Measurements from ENCODE around the gene SEC24A.
"Not testable (repeated sequence)": the region's sequence is repeated elsewhere in the genome, so short reads cannot be mapped to it uniquely, and the experiment has no call there.

Gene SEC24A

DNA sequence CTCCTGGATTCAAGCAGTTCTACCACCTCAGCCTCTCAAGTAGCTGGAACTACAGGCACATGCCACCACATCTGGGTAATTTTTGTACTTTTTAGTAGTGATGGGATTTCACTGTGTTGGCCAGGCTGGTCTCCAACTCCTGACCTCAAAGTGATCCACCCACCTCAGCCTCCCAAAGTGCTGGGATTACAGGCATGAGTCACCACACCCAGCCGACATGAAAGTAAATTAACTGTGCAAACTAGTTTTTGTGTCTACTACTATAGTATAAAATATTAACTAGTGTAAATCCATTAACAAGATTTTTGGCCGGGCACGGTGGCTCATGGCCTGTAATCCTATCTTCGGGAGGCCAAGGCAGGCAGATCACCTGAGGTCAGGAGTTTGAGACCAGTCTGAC is 25.0 kb downstream of the SEC24A start:
- H3K4me3 Mint-ChIP-seq; H3K9me3 Mint-ChIP-seq; H3K27ac Mint-ChIP-seq; H3K4me1 Mint-ChIP-seq (ENCODE audit: low read depth); H3K27me3 Mint-ChIP-seq: not testable (repeated sequence)
- H3K36me3 Mint-ChIP-seq (ENCODE audit: low read depth), result peaks cover 69% of the 10 kb centered on the region
- intact Hi-C loops (cut with micrococcal nuclease), result loop anchor here (5.0 to 10.0 kb wide), 2 partner anchors 34 to 111 kb away; no protein-coding TSS in a partner anchor

DNA sequence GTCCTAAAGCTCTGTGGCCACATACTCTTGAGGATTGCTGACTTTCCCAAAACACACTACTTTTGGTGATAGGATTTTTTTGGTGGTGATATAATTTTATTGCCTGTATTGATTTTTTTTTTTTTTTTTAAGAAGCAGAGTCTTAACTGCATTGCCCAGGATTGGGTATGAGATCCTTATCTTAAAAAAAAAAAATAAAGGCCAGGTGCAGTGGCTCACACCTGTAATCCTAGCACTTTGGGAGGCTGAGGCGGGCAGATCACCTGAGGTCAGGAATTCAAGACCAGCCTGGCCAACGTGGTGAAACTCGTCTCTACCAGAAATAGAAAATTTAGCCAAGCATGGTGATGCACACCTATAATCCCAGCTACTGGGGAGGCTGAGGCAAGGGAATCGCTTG is 28.8 kb downstream of the SEC24A start:
- H3K4me1 Mint-ChIP-seq (ENCODE audit: low read depth); H3K9me3 Mint-ChIP-seq; H3K4me3 Mint-ChIP-seq; H3K27me3 Mint-ChIP-seq; H3K27ac Mint-ChIP-seq: not testable (repeated sequence)
- H3K36me3 Mint-ChIP-seq (ENCODE audit: low read depth), result peaks cover 71% of the 10 kb centered on the region
- intact Hi-C loops (cut with micrococcal nuclease), result loop anchor here (10.0 kb wide), 1 partner anchor 107 kb away; no protein-coding TSS in a partner anchor

DNA sequence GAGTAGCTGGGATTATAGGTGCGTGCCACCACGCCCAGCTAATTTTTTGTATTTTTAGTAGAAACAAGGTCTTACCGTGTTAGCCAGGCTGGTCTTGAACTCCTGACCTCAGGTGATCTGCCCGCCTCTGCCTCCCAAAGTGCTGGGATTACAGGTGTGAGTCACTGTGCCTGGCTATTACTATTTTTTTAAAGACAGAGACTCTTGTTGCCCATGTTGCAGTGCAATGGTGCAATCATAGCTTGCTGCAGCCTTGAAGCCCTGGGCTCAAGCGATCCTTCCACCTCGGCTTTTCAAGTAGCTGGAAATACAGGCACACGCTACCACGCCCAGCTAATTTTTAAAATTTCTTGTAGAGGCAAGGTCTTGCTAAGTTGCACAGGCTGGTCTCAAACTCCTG is 41.6 kb downstream of the SEC24A start:
- peaks cover 100% of the 10 kb centered on the region for H3K36me3 Mint-ChIP-seq (ENCODE audit: low read depth)
- H3K4me3 Mint-ChIP-seq; H3K27ac Mint-ChIP-seq; intact Hi-C loops (cut with micrococcal nuclease); H3K27me3 Mint-ChIP-seq; H3K4me1 Mint-ChIP-seq (ENCODE audit: low read depth); H3K9me3 Mint-ChIP-seq: not testable (repeated sequence)

DNA sequence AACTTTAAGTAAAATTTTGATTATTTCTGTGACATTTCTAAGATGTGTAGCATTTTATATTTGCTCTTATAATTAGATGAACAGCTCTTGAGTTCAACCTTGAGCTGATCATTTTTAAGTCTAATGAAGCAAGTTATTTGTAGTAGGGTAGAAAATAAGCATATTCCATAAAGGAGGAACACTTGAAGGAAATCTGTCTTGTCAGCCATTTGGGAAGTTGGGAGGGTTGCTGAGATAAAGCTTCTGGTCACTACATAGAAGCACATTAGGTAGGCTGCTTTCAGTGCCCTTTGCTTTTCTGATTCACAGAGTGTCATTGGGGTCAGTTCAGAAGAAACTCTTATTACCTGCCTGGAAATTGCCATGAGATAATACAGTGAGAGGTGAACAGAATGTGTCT is 44.1 kb downstream of the SEC24A start:
- H3K4me1 Mint-ChIP-seq (ENCODE audit: low read depth), result no peaks in the 10 kb centered on the region
- intact Hi-C loops (cut with micrococcal nuclease), result no loop called here
- H3K27me3 Mint-ChIP-seq, result no peaks in the 10 kb centered on the region
- no peak overlapping the region for H3K27ac Mint-ChIP-seq
- peaks cover 88% of the 10 kb centered on the region for H3K36me3 Mint-ChIP-seq (ENCODE audit: low read depth)
- H3K9me3 Mint-ChIP-seq, result no peaks in the 10 kb centered on the region
- no peak overlapping the region for H3K4me3 Mint-ChIP-seq

DNA sequence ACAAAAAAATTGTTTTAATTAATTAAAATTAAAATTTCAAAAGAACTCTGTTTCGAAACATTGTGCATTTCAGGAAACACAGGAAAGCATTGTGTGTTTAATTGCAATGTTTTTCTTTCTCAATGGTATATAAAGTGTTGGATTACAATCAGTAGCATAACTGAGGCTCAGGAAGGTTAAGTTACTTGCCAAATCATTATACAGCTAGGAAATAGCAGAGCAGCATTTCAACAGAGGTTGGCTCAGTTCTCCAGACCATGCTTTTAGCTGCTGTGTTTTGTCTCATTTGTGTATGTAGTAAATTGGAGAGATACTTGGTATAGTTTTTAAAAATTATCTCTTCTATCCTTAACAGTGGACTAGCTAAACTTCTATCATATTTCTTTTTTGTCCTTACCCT is 59.7 kb downstream of the SEC24A start:
- intact Hi-C loops (cut with micrococcal nuclease), result loop anchor here (5.0 to 10.0 kb wide), 2 partner anchors 36 to 554 kb away; no protein-coding TSS in a partner anchor
- Mint-ChIP-seq H3K4me3 (no peak overlapping the region), H3K36me3 (ENCODE audit: low read depth) (peaks cover 84% of the 10 kb centered on the region), H3K9me3 (no peaks in the 10 kb centered on the region), H3K27ac (no peak overlapping the region), H3K4me1 (ENCODE audit: low read depth) (no peaks in the 10 kb centered on the region), H3K27me3 (no peaks in the 10 kb centered on the region)

DNA sequence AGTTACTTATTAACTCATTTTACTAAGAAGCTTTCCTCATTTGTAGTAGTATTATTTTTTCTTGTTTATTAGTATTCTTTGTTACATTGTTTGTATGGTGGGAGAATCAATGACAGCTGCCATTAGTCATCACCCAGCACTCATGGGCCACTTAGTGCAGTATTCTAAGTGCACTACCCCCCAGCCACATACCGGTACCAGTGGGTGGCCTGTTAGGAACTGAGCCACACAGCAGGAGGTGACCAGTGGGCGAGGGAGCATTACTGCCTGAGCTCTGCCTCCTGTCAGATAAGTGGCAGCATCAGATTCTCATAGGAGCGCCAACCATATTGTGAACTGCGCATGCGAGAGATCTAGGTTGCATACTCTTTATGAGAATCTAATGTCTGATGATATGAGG is 65.5 kb downstream of the SEC24A start:
- H3K4me3 Mint-ChIP-seq, result no peak overlapping the region
- peaks cover 87% of the 10 kb centered on the region for H3K36me3 Mint-ChIP-seq (ENCODE audit: low read depth)
- H3K27ac Mint-ChIP-seq, result no peak overlapping the region
- H3K27me3 Mint-ChIP-seq, result no peaks in the 10 kb centered on the region
- no peaks in the 10 kb centered on the region for H3K9me3 Mint-ChIP-seq
- no peaks in the 10 kb centered on the region for H3K4me1 Mint-ChIP-seq (ENCODE audit: low read depth)
- intact Hi-C loops (cut with micrococcal nuclease), result no loop called here

DNA sequence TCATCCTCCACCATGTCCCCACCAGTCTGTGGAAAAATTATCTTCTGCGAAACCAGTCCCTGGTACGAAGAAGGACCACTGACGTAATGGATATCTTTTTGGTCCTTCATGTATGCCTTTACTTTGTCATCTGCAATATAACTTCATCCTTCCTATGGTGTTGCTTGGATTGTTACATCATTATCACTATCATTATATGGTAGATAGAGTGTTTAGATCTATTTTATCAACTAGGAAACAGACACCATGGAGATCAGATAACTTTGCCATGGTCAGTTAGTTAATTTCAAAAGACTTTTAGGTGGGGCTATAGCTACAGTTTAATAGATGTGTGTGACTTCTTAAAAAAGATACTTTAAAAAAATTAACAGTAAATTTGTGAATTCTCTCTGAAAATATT is 66.0 kb downstream of the SEC24A start:
- no peak overlapping the region for H3K27ac Mint-ChIP-seq
- no peaks in the 10 kb centered on the region for H3K9me3 Mint-ChIP-seq
- H3K4me3 Mint-ChIP-seq, result no peak overlapping the region
- no peaks in the 10 kb centered on the region for H3K4me1 Mint-ChIP-seq (ENCODE audit: low read depth)
- intact Hi-C loops (cut with micrococcal nuclease), result no loop called here
- H3K36me3 Mint-ChIP-seq (ENCODE audit: low read depth), result peaks cover 87% of the 10 kb centered on the region
- H3K27me3 Mint-ChIP-seq, result no peaks in the 10 kb centered on the region

DNA sequence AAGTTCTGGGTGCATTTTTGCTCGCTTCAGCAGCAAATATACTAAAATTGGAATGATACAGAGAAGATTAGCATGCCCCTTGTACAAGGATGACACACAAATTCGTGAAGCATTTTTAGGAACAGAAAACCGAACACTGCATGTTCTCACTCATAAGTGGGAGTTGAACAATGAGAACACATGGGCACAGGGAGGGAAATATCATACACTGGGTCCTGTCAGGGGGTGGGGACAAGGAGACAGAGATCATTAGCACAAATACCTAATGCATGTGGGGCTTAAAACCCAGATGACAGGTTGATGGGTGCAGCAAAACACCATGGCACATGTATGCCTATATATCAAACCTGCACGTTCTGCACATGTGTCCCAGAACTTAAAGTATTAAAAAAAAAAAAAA is 66.9 kb downstream of the SEC24A start:
- H3K4me1 Mint-ChIP-seq (ENCODE audit: low read depth); H3K27ac Mint-ChIP-seq; H3K4me3 Mint-ChIP-seq; intact Hi-C loops (cut with micrococcal nuclease); H3K9me3 Mint-ChIP-seq; H3K27me3 Mint-ChIP-seq: not testable (repeated sequence)
- H3K36me3 Mint-ChIP-seq (ENCODE audit: low read depth), result peaks cover 80% of the 10 kb centered on the region

DNA sequence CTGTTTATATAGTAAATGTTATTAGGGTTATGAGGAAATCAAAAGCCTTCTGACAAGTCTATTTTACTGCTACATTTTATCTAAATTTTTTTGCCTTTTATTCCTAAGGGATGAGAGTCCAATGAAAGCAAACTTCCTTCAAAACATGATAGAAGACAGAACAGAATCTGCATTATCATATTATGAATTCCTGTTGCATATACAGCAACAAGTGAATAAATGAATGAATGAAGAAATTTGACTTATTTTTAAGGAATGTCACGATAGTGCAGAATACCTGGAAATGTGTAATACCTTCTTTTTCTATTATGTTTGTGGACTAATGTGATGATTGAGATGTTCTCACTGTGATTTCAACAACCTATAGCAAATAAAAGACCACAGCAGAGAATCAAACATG is 76.3 kb downstream of the SEC24A start:
- Mint-ChIP-seq H3K9me3 (no peaks in the 10 kb centered on the region), H3K27ac (no peak overlapping the region), H3K27me3 (no peaks in the 10 kb centered on the region), H3K36me3 (ENCODE audit: low read depth) (peaks cover 43% of the 10 kb centered on the region), H3K4me3 (no peak overlapping the region), H3K4me1 (ENCODE audit: low read depth) (no peaks in the 10 kb centered on the region)
- intact Hi-C loops (cut with micrococcal nuclease), result loop anchor here (10.0 kb wide), 1 partner anchor 50 kb away; no protein-coding TSS in a partner anchor

DNA sequence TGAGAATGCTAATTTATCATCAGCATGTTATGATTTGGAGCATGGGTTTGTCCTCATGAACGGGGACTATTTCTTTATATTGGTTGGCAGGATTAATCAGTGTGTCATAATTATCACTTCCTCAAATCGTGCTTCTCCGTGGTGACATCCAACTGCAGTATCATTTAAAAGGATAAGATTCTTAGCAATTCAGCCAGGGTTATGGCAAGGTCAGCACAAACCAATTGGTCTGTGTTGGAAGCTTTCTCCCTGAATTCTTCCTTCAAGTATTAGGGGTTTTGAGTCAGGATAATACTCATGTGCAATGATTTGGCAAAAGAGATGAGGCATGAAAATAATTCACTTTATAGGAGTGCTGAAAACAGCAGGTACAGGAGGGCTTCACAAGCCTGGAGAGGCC is 84.2 kb downstream of the SEC24A start:
- no peak overlapping the region for H3K4me3 Mint-ChIP-seq
- intact Hi-C loops (cut with micrococcal nuclease), result no loop called here
- H3K9me3 Mint-ChIP-seq, result no peaks in the 10 kb centered on the region
- H3K27me3 Mint-ChIP-seq, result no peaks in the 10 kb centered on the region
- H3K4me1 Mint-ChIP-seq (ENCODE audit: low read depth), result peaks cover 11% of the 10 kb centered on the region
- H3K36me3 Mint-ChIP-seq (ENCODE audit: low read depth), result peaks cover 2% of the 10 kb centered on the region
- no peak overlapping the region for H3K27ac Mint-ChIP-seq

DNA sequence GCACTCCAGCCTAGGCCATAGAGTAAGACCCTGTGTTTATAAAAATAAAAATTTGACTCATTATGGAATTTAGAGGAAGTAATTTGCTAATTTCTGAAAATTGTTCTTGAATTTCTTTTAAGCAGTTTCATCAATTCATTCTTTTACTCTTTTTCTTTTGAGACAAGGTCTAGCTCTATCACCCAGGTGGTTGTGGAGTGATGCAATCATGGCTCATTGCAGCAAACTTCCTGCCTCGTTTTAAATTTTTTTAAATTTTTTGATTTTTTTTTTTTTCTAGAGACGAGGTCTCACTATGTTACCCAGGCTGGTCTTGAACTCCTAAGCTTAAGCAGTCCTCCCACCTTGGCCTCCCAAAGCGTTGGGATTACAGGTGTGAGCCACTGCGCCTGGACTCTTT is 86.7 kb downstream of the SEC24A start:
- Mint-ChIP-seq H3K4me1 (ENCODE audit: low read depth) (peaks cover 27% of the 10 kb centered on the region), H3K9me3 (no peaks in the 10 kb centered on the region), H3K36me3 (ENCODE audit: low read depth) (peaks cover 15% of the 10 kb centered on the region), H3K4me3 (no peak overlapping the region), H3K27ac (peak overlapping the region; percentile 76), H3K27me3 (no peaks in the 10 kb centered on the region)
- intact Hi-C loops (cut with micrococcal nuclease), result loop anchor here (5.0 kb wide), 1 partner anchor 112 kb away; the partner anchor contains the start of gene C5orf24

DNA sequence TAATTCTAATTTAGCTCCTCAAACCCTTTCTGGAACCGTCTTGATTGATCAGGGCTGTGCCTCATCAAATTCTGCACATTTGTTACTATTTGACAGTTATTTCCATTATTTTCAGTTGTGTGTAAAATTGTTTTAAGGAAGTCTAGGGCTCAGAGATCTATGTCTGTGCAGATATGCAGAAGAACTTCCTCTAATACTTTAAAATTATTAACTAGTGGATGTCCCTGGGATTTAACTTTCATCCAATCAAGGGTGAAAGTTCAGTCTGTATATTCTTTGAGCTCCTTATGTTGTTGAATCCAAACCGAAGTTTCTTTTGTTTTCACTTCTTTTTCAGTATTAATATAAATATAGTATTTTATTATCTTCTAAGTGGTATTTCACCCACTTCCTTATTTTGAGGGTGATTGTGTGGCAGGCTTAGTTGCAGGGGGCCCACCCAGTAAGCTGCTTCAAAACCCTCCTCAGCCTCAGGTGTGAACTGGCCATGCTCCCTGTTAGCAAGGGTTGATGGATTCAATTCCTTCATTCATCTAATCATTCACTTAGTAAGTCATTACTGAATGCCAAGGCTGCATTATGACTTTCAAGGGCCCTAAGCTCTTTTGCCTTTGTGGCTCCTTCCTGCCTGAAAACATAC is 87.7 kb downstream of the SEC24A start:
- intact Hi-C loops (cut with micrococcal nuclease), result loop anchor here (5.0 kb wide), 1 partner anchor 111 kb away; the partner anchor contains the start of gene C5orf24

DNA sequence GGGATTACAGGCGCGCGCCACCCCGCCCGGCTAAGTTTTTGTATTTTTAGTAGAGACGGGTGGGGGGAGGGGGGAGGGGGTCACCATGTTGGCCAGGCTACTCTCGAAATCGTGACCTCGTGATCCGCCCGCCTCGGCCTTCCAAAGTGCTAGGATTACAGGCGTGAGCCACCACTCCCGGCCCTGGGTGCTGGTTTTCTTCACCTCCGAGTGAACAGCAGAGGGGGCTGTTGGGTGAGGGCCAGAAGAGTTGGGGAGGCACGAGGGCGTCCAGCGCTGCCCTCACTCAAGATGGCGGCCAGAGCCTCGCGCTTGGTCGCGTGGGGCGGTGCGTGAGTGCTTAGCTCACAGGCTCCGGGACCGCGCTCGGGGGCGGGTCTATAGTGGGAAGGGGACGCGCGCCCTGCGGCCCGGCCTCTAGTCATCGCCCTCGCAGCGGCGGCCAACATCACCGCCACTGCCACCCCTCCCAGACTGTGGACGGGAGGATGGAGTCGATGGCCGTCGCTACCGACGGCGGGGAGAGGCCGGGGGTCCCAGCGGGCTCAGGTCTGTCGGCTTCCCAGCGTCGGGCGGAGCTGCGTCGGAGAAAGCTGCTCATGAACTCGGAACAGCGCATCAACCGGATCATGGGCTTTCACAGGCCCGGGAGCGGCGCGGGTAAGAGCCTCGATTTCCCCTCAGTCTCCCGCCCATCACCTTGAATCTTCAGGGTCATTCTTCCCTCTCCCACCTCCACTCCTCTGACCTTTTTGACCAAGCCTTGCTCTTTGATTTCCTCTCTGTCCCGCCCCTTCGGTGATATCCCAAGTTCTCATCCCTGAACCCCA is 89.8 kb downstream of the SEC24A start, which contains the start of gene CAMLG:
Gene CAMLG (plus strand): TSS at position 416 of the 830 bp plus-strand sequence. CDS start 73 bp downstream, at position 489.
- intact Hi-C loops (cut with micrococcal nuclease), result loop anchor here (1.0 to 5.0 kb wide), 4 partner anchors 20 to 166 kb away; partner anchors contain the start of genes C5orf24, DDX46, PCBD2 and SEC24A
- Mint-ChIP-seq H3K27me3 (no peaks in the 10 kb centered on the region), H3K4me1 (ENCODE audit: low read depth) (peaks cover 26% of the 10 kb centered on the region), H3K27ac (peak within 1 kb of the TSS; percentile 92), H3K9me3 (no peaks in the 10 kb centered on the region), H3K36me3 (ENCODE audit: low read depth) (peaks cover 37% of the 10 kb centered on the region), H3K4me3 (peak within 1 kb of the TSS; percentile 97)

More for the DNA sequence above, 87.7 kb downstream of the SEC24A start:
- Mint-ChIP-seq H3K27me3 (no peaks in the 10 kb centered on the region), H3K9me3 (no peaks in the 10 kb centered on the region), H3K4me3 (no peak overlapping the region), H3K27ac (peak overlapping the region; percentile 76), H3K4me1 (ENCODE audit: low read depth) (peaks cover 31% of the 10 kb centered on the region), H3K36me3 (ENCODE audit: low read depth) (peaks cover 25% of the 10 kb centered on the region)
